ENCODE data around the gene RPS6KA3. TPM values are rescaled to one million over a fixed set of nuclear protein-coding genes. Genes with fewer than 3 reads are reported as not detected.

Gene RPS6KA3
- total RNA-seq, 1 experiment from 2014 or later: 9.2 TPM

- H2AK5ac ChIP-seq (ENCODE audit: insufficient read length, low read length): no peak overlapping the region
- H3K79me1 ChIP-seq (ENCODE audit: insufficient read depth, low read depth, low read length, poor library complexity, severe bottlenecking): no peaks in the 10 kb centered on the region
- Mint-ChIP-seq H3K27me3 (ENCODE audit: low read depth) (no peaks in the 10 kb centered on the region), H3K4me1 (peaks cover 2 to 10% of the 10 kb centered on the region in 2 experiments; a peak in 3 of 4 replicates), H3K9me3 (peaks cover 29 to 51% of the 10 kb centered on the region in 2 experiments), H3K27ac (no peak overlapping the region), H3K4me3 (no peak overlapping the region), H3K36me3 (ENCODE audit: insufficient read depth in 1 of 3, low read depth in 3 of 3) (peaks cover 0 to 4% (median 0%) of the 10 kb centered on the region in 3 experiments; a peak in 2 of 7 replicates)
- H2BK120ac ChIP-seq (ENCODE audit: low read depth, low read length, poor library complexity, severe bottlenecking): no peak overlapping the region
- no peak overlapping the region for H3K4me2 ChIP-seq (ENCODE audit: insufficient read depth, insufficient read length, low read length)
- H2BK12ac ChIP-seq (ENCODE audit: insufficient read length, low read depth, low read length): no peak overlapping the region
- H3K14ac ChIP-seq (ENCODE audit: insufficient read depth, low read length): no peak overlapping the region
- H3K9ac ChIP-seq (ENCODE audit: extremely low read depth, insufficient read length, low read length): no peak overlapping the region
- no peaks in the 10 kb centered on the region for H3K23me2 ChIP-seq (ENCODE audit: insufficient read length, low read depth, low read length, poor library complexity, severe bottlenecking)
- H3K4ac ChIP-seq (ENCODE audit: low read depth, low read length): no peak overlapping the region
- DNase-seq: no peak
- H3K79me2 ChIP-seq (ENCODE audit: insufficient read depth, low read length): no peaks in the 10 kb centered on the region
- no peaks in the 10 kb centered on the region for H4K20me1 ChIP-seq (ENCODE audit: control insufficient read depth, insufficient read depth, insufficient read length)
- no peak overlapping the region for H3K27ac ChIP-seq (ENCODE audit: insufficient read length, low read depth, low read length)
- H2AFZ ChIP-seq (ENCODE audit: low read length): no peak overlapping the region
- H3K23ac ChIP-seq (ENCODE audit: insufficient read length, low read depth, low read length): no peak overlapping the region
- no peaks in the 10 kb centered on the region; the same call in 1 of the 2 replicates for H3K4me1 ChIP-seq (ENCODE audit: insufficient read depth, low read length)
- H3K9me3 ChIP-seq (ENCODE audit: control insufficient read depth, low read depth, low read length): peaks cover 5% of the 10 kb centered on the region
- no peak overlapping the region for H4K8ac ChIP-seq (replicated peaks; ENCODE audit: insufficient read length, low read depth, low read length)
- TF ChIP-seq CTCF (conservative IDR thresholded peaks at IDR 0.05): no peak
- no peaks in the 10 kb centered on the region for H3K27me3 ChIP-seq (ENCODE audit: insufficient read depth, low read length)
- H3T11ph ChIP-seq (ENCODE audit: low read length): no peak overlapping the region
- no peak overlapping the region for H2BK5ac ChIP-seq (ENCODE audit: insufficient read length, low read length)
- H4K91ac ChIP-seq (ENCODE audit: insufficient read length, low read depth, low read length): no peak overlapping the region
- no peak overlapping the region for H2BK20ac ChIP-seq (ENCODE audit: low read depth, low read length, poor library complexity, severe bottlenecking)
- H3K18ac ChIP-seq (ENCODE audit: insufficient read length, low read depth, low read length): no peak overlapping the region
- no peak overlapping the region for H2BK15ac ChIP-seq (ENCODE audit: low read depth, low read length)
- H4K5ac ChIP-seq (ENCODE audit: insufficient read length, low read depth, low read length): no peak overlapping the region
- H3K56ac ChIP-seq (ENCODE audit: insufficient read length, low read depth, low read length): no peak overlapping the region
- WGBS (ENCODE audit: extremely low coverage, insufficient read length, low lambda C conversion rate): no CpG with 5 or more reads among the region's 3 CpGs
These were observed 44.8 kb downstream of the RPS6KA3 start for GRCh38 chrX:20221902-20222301.
